HL-60 (cell line): ENCODE data around the gene BANP.
"Not testable (repeated sequence)": the region's sequence is repeated elsewhere in the genome, so short reads cannot be mapped to it uniquely, and the experiment has no call there.

ENCODE experiments used
- DNase-seq, 2 experiments: peaks; one replicate each; pipeline ENCODE4 v3.0.0-alpha.2; 2010 to 2020; ENCODE audit warnings: low read depth in 1 of 2, low spot score in 1 of 2
- H3K27ac ChIP-seq: fragments of 250-450 bp; sonication (Bioruptor Pico); replicated peaks from 2 replicates; pipeline ENCODE4 v1.5.1; 2020; ENCODE audit warnings: mild to moderate bottlenecking, moderate library complexity
- H3K27me3 ChIP-seq: fragments of 250-450 bp; sonication (Bioruptor Pico); 2 replicates; pipeline ENCODE4 v1.5.1; 2021; ENCODE audit warnings: mild to moderate bottlenecking, moderate library complexity; ENCODE audit not compliant: insufficient read depth, poor library complexity, severe bottlenecking
- H3K4me3 ChIP-seq: replicated peaks from 2 replicates; pipeline ENCODE4 v1.5.1; 2011; ENCODE audit warnings: mild to moderate bottlenecking, control low read depth, low read length; ENCODE audit not compliant: insufficient read depth
- GABPA ChIP-seq: IDR thresholded peaks from 2 replicates; pipeline ENCODE4 v1.6.1; 2012; ENCODE audit warnings: low read depth
- POLR2AphosphoS5 ChIP-seq: IDR thresholded peaks from 2 replicates; pipeline ENCODE4 v1.6.1; 2012; ENCODE audit warnings: low read depth
- SPI1 ChIP-seq: IDR thresholded peaks from 2 replicates; pipeline ENCODE4 v1.6.1; 2012; ENCODE audit warnings: low read depth, mild to moderate bottlenecking, borderline replicate concordance
- TF ChIP-seq, protein P1 (sequence below): IDR thresholded peaks from one replicate; pipeline ENCODE4 v1.5.1; 2011; ENCODE audit warnings: low read length, control low read depth, inconsistent platforms; ENCODE audit not compliant: insufficient read depth
- TF ChIP-seq, protein P2 (sequence below): IDR thresholded peaks from 2 replicates; pipeline ENCODE4 v1.6.1; 2012; ENCODE audit warnings: low read depth; ENCODE audit not compliant: insufficient replicate concordance

Gene BANP

DNA sequence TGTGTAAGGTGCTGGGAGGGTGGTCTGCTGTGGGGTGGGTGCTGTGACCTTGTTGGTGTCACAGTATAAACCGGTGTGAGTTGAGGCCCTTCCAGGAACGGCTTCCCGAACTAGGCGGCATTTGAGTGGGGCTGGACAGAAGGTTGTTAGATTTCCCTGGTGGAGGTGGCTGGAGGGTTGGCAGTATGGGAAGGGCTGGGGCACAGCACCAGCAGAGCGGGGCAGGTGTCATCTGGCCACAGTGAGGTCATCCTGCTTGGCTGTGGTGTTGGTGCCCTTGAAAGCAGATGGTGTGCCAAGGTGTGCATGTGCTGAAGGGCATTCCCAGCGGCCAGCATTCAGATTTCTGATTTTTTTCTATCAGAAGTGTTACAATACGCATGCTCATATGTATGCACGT is 28.1 kb downstream of the BANP start:
- Histone ChIP-seq H3K27ac (no peak overlapping the region), H3K4me3 (no peak overlapping the region), H3K27me3 (no peaks in the 10 kb centered on the region)
- no peak for DNase-seq
- TF ChIP-seq POLR2AphosphoS5, result no peak
- TF ChIP-seq, protein P1, sequence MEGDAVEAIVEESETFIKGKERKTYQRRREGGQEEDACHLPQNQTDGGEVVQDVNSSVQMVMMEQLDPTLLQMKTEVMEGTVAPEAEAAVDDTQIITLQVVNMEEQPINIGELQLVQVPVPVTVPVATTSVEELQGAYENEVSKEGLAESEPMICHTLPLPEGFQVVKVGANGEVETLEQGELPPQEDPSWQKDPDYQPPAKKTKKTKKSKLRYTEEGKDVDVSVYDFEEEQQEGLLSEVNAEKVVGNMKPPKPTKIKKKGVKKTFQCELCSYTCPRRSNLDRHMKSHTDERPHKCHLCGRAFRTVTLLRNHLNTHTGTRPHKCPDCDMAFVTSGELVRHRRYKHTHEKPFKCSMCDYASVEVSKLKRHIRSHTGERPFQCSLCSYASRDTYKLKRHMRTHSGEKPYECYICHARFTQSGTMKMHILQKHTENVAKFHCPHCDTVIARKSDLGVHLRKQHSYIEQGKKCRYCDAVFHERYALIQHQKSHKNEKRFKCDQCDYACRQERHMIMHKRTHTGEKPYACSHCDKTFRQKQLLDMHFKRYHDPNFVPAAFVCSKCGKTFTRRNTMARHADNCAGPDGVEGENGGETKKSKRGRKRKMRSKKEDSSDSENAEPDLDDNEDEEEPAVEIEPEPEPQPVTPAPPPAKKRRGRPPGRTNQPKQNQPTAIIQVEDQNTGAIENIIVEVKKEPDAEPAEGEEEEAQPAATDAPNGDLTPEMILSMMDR, result no peak
- TF ChIP-seq SPI1, result no peak
- TF ChIP-seq, protein P2, sequence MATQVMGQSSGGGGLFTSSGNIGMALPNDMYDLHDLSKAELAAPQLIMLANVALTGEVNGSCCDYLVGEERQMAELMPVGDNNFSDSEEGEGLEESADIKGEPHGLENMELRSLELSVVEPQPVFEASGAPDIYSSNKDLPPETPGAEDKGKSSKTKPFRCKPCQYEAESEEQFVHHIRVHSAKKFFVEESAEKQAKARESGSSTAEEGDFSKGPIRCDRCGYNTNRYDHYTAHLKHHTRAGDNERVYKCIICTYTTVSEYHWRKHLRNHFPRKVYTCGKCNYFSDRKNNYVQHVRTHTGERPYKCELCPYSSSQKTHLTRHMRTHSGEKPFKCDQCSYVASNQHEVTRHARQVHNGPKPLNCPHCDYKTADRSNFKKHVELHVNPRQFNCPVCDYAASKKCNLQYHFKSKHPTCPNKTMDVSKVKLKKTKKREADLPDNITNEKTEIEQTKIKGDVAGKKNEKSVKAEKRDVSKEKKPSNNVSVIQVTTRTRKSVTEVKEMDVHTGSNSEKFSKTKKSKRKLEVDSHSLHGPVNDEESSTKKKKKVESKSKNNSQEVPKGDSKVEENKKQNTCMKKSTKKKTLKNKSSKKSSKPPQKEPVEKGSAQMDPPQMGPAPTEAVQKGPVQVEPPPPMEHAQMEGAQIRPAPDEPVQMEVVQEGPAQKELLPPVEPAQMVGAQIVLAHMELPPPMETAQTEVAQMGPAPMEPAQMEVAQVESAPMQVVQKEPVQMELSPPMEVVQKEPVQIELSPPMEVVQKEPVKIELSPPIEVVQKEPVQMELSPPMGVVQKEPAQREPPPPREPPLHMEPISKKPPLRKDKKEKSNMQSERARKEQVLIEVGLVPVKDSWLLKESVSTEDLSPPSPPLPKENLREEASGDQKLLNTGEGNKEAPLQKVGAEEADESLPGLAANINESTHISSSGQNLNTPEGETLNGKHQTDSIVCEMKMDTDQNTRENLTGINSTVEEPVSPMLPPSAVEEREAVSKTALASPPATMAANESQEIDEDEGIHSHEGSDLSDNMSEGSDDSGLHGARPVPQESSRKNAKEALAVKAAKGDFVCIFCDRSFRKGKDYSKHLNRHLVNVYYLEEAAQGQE, result no peak
- TF ChIP-seq GABPA, result no peak

DNA sequence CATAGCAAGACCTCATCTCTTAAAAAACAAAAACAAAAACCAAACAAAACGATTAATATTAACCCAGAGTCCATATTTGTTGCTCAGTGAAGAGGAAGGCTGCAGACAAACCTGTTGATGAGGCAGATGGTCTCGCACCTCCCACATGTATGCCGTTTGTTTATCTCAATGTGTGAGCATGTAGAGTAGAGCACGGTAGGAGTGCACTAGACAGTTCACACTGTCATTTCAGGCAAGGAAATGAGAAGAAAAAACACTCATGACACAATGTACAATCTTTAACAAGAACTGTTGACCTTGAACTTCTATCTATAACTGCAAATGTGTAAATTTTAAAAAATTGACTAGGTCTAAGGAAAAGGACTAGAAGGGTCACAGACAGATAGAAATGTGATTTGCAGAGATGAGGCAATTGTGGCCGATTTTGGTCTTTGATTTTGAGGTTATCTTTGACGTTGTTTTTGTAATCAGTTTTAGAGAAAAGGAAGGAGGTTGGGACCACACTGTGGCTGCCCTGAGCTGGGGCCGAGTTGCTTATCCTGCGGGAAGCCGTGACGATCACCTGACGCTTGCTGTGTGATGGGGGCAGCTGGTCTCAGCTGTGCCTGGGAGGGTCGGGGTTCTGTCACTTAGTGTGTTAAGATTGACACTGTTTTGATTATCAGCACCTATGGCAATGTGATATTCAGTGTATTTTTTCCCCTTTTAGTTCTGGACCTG is 28.8 kb downstream of the BANP start:
- DNase-seq, H3K27ac ChIP-seq, H3K4me3 ChIP-seq, H3K27me3 ChIP-seq: not testable (repeated sequence)

DNA sequence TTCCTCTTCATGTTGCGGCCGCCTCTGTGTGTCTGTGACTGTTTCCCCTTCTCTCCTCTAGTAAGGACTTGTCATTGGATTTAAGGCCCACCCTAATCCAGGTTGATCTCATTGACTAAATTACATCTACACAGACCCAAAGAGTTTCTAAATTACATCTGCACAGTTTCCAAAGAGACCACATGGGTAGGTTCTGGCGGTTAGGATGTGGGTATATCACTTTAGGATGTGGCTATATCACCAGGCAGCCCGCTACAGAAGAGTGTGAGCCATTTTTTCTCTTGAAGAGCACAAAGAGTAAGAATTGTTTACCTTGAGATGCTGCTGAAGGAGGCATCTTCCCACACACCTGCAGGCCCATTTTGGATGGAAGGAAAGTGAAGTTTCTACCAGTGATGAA is 30.1 kb downstream of the BANP start:
- DNase-seq, H3K27ac ChIP-seq: not testable (repeated sequence)

DNA sequence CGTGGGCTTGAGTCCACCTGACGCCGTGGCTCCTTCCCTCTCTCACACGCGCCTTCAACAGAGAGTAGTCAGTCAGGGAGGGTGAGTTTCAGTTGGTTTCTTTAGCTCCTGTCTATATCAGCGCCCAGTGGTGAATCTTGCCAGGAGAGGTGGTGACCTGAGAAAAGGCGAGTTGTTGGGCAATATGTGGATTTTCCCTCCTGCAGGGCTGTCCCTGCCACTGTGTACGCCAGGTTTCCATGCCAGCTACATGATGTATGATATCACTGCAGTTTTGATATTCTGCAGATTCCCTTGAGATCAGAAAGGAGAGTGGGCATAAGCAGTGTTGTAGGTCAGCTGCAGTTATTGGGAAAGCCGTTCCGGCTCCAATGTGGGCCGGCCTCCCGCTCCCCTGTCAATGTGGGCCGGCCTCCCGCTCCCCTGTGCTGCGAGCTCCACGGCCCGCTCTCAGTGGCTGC is 31.4 kb downstream of the BANP start:
- DNase-seq, result no peak
- H3K27me3 ChIP-seq, result no peaks in the 10 kb centered on the region
- H3K4me3 ChIP-seq, result no peak overlapping the region
- TF ChIP-seq, protein P2, result no peak
- no peak for TF ChIP-seq GABPA
- no peak for TF ChIP-seq SPI1
- no peak for TF ChIP-seq POLR2AphosphoS5
- TF ChIP-seq, protein P1, result no peak
- no peak overlapping the region for H3K27ac ChIP-seq

More for the DNA sequence above, 30.1 kb downstream of the BANP start:
- not testable (repeated sequence) for H3K4me3 ChIP-seq, H3K27me3 ChIP-seq

DNA sequence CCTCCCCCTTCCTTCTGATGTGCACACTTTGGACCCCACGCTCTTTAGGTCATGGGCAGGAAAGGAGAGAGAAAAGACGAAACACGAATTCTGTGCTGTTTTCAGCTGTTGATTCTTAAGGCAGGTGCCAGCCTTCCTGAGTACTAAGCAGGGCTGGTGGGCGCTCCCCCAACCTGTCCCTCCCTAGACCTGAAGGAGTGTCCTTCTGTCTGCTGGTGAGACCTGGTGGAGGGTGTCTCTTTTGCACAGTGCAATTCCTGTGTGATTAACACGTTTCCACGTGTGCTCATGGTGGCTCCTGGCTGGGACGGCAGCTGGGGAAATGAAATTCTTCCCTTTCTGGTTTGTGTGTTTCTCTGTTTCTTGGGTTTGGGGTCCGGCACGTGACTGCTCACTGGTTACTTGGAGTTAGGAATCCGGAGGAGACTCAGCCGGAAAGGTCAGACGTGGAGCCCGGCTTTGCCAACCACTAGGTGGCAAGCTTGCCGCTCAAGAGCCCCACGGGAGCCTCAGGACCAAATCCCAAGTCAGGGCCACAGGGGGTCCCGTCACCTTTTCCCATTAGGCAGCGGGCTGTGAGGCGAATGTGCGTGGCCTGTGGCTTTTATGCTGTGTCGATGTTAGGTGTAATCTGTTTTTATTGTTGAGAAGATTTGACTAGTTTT is 32.0 kb downstream of the BANP start:
- H3K27ac ChIP-seq, H3K4me3 ChIP-seq, H3K27me3 ChIP-seq, DNase-seq: not testable (repeated sequence)

DNA sequence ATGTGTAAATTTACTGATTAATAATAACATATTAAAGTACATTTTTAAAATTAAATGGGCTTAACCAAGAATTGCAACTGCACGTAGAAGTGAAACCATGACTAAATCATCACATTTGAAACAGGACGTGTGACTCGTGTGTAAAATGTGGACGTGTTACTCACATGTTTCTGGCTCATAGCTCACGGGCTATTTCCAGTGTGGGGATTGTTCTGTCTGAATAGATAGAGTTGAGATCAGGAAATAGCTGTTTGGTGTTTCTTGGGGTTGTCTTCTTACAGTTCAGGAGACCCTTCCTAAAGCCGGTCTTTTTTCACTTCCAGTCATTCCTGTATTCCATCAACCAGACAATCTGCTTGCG is 32.5 kb downstream of the BANP start:
- not testable (repeated sequence) for H3K4me3 ChIP-seq, H3K27ac ChIP-seq, DNase-seq, H3K27me3 ChIP-seq

DNA sequence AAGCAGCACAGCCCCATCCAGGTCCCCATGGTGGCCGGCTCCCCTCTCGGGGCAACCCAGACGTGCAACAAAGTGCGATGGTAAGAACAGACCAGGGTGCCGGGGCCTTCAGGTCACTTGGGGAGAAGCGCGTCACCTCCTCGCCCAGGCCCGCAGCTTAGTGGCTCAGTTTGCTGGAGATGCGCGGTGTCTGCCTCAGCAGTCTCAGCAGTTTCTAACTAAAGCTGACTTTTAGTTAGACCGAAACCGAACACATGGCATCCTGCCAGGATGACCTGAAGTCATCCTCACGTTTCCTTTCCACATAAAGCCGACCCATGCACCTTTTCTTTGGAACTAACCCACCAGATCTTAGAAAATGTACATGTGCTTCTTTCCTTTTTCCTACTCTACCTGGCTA is 32.9 kb downstream of the BANP start:
- not testable (repeated sequence) for DNase-seq, H3K27ac ChIP-seq, H3K4me3 ChIP-seq, H3K27me3 ChIP-seq
